Renal pelvis (tissue), 4 donors: ENCODE data around the gene FAM83G. TPM values are rescaled to one million over a fixed set of nuclear protein-coding genes. Genes with fewer than 3 reads are reported as not detected.
"Not testable (repeated sequence)": the region's sequence is repeated elsewhere in the genome, so short reads cannot be mapped to it uniquely, and the experiment has no call there.

Experiments used
- DNase-seq: peaks from one replicate; pipeline ENCODE4 v3.0.0-alpha.2; 2013
- polyA plus RNA-seq, 3 donors: library from polyadenylated mRNA; unstranded; fragments of 120-200 nt; gene quantifications; one replicate each; pipeline ENCODE4 v1.2.1, GENCODE V29; 2013; ENCODE audit not compliant: insufficient read length in 3 of 3

FAM83G gene
- polyA plus RNA-seq, 3 donors: 7.5 to 9.6 (median 8.6) TPM

DNA sequence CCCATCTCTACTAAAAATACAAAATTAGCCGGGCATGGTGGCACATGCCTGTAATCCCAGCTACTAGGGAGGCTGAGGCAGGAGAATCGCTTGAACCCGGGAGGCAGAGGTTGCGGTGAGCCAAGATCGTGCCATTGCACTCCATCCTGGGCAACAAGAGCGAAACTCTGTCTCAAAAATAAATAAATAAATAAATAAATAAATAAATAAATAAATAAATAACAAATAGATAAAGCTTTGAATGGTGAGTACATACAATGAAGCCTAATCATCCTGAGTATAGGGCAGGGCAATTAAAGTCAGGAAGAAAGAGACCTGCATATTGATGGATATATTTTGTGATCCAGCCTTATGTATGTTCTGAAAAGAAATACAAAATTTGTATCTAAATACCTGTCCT lies 48.5 kb downstream of the FAM83G start:
- not testable (repeated sequence) for DNase-seq

DNA sequence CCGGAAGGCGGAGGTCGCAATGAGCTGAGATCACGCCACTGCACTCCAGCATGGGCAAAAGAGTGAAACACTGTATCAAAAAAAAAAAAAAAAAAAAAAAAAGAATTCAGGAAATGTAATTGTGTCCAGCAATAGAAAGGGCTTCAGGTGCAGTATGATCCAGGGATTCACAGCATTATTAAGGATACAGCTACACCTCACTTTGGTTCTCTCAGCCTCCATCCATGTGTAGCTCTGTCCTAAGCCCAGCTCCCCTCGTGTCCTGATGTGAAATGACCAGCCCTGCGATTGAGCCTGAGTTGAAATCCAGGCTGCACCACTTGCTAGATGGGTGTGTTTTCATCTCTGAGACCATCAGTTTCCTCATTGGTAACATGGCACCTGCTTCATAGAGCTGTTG lies 49.6 kb downstream of the FAM83G start:
- DNase-seq: no peak

DNA sequence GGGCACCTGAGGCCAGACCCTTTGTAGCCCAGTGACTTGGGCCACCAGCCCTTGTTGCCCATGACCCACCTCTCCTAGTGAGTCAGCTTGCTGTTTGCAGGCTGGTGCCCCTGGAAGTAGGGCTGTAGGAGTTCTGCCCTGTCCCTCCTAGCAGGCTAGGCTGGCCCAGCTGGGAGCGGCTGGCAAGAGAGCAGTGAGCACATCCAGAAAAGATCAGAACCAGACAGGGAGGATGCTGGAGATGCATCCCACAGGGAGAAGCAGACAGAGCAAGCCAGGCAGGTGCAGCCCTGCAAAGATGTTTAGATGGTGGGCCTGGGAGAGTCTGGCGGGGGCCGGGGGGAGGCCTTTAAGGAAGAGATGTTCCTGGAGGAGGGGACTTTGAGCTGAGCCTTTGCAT lies 50.2 kb downstream of the FAM83G start:
- no peak for DNase-seq

DNA sequence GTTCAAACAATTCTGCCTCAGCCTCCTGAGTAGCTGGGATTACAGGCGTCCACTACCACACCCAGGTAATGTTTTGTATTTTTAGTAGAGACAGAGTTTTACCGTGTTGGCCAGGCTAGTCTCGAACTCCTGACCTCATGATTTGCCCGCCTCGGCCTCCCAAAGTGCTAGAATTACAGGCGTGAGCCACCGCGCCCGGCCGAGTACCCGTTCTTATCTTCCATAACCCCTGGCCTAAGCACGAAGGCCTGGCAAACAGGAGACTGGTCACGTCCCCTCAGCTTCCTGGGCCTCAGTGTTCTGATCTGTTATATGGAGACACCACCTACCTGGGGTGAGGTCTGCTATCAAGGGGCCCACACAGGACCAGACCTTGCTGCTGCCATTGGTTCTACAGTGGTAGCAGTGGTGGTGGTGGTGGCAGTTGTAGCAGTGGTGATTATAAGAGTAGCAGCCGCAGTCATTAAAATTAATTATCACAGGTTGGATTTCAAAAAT lies 51.3 kb downstream of the FAM83G start:
- DNase-seq: no peak

DNA sequence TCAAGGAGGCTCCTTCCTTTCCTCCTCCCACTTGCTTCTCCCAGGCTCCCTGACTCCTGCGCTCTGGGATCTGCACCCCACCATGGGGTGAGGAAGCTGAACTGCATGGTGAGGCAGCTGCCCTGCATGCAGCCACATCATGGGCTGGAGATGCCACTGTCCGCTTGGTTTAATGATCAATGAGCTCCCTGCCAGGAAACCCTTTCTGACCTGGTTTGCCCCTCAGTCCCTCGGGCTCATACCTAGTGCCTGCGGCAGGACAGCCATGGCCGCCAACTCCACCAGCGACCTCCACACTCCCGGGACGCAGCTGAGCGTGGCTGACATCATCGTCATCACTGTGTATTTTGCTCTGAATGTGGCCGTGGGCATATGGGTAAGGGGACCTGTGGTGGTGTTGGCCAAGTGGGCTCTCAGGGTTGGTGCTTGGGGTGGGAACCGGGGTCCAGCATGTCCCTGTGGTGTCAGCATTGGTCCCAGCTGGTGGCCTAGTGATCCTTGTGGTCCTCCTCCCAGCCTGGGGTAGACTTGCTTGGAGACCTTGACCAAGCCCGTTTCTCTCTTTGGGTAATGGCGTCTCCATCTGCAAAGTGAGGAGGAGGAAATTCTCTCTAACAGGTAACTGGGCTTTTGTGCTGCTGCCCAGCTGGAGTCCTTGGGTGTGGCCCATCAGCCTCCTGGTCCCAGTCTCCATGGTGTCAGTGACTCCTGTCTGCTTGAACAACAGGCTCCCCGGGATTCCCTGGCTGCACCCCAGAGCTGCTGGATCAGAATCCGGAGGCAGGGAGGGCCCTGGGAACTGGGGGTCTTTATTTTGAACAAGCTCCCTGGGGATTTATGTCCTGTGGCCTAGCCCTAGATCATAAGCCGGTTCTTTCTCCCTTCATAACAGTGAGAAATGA lies 52.4 kb downstream of the FAM83G start, which contains the start of gene SLC5A10:
TSS of gene SLC5A10 (plus strand) at position 225 of the 902 bp plus-strand sequence. CDS start at position 266, 41 bp downstream.
- DNase-seq: no peak

- DNase-seq: peak; percentile 60
Measured at GRCh38 chr17:18950944-18951905, 53.3 kb downstream of the FAM83G start.

DNA sequence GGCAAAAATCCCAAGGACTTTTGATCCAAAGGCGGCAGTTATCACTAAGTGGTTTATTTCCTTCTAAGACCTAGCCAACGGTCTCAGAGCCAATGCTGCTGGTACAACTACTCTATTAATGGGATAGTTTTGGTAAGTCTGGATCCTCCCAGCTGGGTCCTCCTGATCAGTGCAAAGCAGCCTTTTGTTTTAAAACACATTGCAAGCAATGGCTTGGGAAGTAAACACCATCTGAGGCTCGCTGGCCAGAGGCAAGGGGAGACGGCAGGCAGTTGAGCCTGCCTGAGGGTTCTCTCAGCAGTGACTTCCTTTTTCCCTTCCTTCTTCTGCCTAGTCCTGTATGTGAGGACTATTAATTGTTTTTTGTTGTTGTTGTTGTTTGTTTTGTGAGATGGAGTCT lies 54.2 kb downstream of the FAM83G start:
- DNase-seq: no peak

- no peak for DNase-seq
Measured at GRCh38 chr17:18949566-18949965, 55.0 kb downstream of the FAM83G start.

DNA sequence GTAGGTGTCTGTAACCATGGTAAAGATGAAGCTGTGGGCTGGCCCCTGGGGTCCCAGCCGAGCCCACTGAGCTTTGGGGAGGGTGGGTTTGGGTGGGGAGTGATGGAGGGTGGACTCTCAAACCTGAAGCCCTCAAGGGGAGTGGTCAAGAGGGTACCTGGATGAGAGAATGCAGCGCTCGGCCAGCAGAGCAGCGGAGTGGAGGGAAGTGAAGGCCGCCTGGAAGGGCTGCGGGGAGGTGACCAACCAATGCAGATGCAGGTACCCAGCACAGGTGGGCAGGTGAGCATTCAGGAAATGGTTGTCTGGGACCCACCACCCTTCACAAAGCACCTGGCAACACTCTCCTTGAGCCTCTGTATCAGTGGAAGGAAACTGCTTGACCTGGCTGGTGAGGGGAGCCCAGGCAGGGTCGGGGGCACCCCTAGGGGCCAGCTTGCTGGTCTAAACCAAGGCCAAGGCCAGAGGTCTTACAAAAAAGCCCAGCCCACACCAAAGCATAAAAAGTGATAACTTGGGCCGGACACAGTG lies 56.0 kb downstream of the FAM83G start:
- DNase-seq: no peak

DNA sequence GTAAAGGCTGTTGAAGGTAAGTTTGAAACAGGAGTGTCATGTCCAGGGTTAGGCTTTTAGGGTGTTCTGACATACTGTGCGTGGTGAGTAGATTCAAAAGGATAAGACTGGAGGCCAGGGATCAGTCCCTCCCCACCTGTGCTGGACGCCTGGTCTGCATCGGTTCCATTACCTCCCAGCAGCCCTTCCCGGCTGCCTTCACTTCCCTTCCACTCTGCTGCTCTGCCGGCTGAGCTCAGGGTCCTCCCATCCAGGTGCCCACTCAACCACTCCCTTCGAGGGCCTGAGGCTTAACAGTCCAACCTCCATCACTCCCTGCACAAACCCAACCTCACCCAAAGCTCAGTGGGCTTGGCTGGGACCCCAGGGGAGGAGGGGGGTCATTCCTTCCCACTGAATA lies 56.7 kb downstream of the FAM83G start:
- no peak for DNase-seq

- DNase-seq: no peak
Measured at GRCh38 chr17:18946536-18946935, 58.0 kb downstream of the FAM83G start.

DNA sequence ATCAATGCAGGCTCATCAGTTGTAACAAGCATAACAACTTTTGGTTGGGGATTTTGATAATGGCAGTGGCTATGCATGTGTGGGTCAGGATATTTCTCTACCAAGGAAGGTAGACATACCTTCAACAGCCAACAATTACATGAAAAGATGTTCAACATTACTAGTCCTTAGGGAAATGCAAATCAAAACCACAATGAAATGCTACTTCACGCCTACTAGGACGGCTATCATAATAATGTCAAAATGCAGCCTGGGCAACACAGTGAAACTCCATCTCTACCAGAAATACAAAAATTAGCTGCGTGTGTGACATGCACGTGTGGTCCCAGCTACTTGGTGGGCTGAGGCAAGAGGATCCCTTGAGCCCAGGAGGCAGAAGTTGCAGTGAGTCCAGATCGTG lies 59.9 kb downstream of the FAM83G start:
- no peak for DNase-seq

DNA sequence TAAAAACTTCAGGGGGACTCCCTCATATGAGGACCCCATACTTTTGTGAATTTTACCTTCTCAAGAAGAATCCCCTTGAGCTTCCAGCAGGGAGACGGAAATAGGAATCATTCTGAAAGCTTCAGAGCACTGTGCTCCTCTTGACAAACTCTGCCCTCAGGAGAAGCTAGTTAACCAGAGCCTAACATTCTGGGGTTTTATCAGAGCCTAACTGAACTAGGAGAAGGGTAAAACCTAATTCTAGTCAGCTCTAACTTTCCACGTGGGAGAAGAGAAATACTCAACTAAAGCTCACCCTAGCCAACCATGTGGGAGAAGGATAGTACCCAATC lies 65.9 kb downstream of the FAM83G start:
- no peak for DNase-seq

- no peak for DNase-seq
Measured at GRCh38 chr17:18937981-18938691, 66.4 kb downstream of the FAM83G start.

GRCh38 chr17:18933102-18934058 lies 71.2 kb downstream of the FAM83G start:
- DNase-seq: no peak

DNA sequence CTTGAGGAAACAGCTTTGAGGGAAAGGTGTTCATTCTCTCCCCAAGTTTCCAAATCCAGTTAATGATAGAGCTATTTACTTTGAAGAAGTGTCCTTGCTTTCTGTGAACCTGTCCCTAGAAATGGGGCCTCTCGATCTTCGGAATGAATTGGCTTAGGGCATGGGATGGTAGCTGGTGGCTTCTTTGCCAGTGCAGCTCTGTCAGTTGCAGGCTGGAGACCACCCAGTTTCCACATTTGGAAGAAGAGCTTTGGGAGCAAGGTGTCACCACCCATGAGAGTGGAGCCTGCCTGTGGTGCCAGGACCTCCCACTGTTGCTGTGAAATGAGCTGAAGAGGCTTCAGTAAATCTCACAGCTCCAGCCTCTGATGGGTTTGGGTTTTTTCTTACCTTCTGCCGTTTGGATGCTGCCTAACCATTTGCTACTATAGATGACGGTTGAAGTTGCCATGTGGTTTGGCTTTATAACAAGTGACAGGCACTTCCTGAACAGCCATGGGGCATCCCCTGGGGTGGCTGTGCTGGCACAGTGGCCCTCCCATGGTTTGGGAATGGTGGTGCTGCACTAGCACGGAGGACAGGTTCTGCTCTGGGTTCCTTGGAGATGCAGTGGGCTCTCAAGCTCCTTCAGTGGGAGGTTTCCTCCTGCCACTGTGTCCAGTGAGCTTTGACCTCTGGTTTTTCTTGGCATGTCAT lies 72.1 kb downstream of the FAM83G start:
- DNase-seq: no peak

- no peak for DNase-seq
Measured at GRCh38 chr17:18928628-18929125, 75.9 kb downstream of the FAM83G start.

DNA sequence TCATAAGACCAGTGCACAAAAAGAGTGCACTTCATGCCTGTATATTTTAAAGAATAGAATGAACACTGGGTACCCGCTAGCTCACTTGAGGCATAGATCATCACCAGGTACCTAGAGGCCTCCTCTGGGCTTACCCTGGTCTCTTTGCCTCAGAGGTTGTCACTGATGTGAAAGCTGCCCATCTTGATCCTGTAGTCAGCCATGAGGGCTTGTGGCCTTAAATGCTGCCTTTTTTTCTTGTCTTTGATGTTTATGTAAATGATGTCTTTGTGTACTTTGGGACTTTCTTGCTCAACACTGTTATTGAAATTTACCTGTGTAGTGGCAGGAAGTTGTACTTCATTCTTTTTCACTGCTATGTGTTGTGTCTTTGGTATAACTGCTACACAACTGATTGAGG lies 79.4 kb downstream of the FAM83G start:
- DNase-seq: no peak

- DNase-seq: not testable (repeated sequence)
Measured at GRCh38 chr17:18922596-18922995, 82.0 kb downstream of the FAM83G start.
